HPDE6-E6E7 (cell line): Measurements from ENCODE around the gene FTCD.
A peak's percentile ranks its signal among the peaks of the same experiment; 100 is the strongest.
"Not testable (repeated sequence)": the region's sequence is repeated elsewhere in the genome, so short reads cannot be mapped to it uniquely, and the experiment has no call there.

Experiments
- DNase-seq: peaks from one replicate; pipeline ENCODE4 v3.0.0; 2011; ENCODE audit warnings: missing footprints; ENCODE audit errors: extremely low spot score

Gene FTCD, protein sequence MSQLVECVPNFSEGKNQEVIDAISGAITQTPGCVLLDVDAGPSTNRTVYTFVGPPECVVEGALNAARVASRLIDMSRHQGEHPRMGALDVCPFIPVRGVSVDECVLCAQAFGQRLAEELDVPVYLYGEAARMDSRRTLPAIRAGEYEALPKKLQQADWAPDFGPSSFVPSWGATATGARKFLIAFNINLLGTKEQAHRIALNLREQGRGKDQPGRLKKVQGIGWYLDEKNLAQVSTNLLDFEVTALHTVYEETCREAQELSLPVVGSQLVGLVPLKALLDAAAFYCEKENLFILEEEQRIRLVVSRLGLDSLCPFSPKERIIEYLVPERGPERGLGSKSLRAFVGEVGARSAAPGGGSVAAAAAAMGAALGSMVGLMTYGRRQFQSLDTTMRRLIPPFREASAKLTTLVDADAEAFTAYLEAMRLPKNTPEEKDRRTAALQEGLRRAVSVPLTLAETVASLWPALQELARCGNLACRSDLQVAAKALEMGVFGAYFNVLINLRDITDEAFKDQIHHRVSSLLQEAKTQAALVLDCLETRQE

DNA sequence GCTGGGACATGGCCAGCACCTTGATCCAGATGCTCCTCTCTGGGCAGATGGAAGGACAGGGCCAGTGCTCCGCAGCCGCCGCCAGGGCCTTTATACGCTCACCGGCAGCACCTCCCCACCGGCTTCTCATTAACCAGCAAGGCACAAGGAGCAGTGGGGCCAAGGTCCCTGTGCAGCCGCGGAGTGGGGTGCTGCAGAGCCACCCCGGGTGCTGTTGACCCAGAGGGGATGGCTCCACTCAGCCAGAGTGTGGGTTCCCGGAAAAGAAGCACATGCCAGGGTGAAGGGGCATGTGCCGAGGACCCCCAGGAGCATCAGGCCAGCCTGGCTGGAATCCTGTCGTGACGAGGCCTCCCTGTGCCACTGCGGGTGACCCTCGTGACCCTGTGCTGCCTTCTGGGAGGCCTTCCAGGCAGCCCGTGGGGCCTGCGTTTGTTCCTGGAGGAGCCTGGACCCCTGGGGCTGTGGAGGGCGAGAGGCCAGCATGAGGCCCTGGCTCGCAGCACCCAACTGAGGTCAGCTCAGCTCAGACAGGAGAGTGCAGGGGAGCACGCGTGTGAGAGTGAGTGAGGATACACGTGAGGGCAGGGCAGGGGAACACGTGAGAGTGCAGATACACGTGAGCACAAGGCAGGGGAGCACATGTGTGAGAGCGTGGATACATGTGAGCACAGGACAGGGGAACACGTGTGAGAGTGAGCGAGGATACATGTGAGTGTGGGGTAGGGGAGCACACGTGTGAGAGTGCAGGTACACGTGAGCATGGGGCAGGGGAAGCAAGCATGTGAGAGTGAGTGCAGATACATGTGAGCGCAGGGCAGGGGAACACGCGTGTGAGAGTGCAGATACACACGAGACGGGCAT is at the start of gene FTCD:
Gene FTCD (minus strand): TSS at position 66 of the 864 bp plus-strand sequence. CDS start 56 bp downstream, at position 10.
- no peak for DNase-seq

- no peak for DNase-seq
Measured at GRCh38 chr21:46205166-46205565, 49.8 kb upstream of the FTCD start.

GRCh38 chr21:46203203-46203600 is 47.8 kb upstream of the FTCD start:
- DNase-seq = no peak

- DNase-seq = no peak
Measured at GRCh38 chr21:46202592-46203202, 47.3 kb upstream of the FTCD start.

DNA sequence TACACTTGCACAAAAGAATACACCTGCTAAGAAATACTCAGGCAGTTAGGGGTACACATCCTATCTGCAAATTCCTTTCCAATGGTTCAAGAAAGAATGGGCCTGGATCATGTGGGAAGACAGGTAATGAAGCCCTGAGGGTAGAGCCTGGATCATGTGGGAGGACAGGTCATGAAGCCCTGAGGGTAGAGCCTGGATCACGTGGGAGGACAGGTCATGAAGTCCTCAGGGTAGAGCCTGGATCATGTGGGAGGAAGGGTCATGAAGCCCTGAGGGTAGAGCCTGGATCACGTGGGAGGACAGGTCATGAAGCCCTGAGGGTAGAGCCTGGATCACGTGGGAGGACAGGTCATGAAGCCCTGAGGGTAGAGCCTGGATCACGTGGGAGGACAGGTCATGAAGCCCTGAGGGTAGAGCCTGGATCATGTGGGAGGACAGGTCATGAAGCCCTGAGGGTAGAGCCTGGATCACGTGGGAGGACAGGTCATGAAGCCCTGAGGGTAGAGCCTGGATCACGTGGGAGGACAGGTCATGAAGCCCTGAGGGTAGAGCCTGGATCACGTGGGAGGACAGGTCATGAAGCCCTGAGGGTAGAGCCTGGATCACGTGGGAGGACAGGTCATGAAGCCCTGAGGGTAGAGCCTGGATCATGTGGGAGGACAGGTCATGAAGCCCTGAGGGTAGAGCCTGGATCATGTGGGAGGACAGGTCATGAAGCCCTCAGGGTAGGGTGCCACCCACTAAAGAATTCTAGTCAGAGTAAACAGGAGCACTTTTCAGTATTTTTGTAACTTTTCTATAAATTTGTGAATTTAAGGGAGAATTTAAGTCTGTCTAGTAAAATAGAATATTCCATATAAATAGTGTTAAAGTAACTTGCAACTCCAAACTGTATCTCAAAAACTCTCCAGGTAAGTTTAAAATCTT is 45.8 kb upstream of the FTCD start:
- not testable (repeated sequence) for DNase-seq

- no peak for DNase-seq
Measured at GRCh38 chr21:46199436-46200373, 44.3 kb upstream of the FTCD start.

DNA sequence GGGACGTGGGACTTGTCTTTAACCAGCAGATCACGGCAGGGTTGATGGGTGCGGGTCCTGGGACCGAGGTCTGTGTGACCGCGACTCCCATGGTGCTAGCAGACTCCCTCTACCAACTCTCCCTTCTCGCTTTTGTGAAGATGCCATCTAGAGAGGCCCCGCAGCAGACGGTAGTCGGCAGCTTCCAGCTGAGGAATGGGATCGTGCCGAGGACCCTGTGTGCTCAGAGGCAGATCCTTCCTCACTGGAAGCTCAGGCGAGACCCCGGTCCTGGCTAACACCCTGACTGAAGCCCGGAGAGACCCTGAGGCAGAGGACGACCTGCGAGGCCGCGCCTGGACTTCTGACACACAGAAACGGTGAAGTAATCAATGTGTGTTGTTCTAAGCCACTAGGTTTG is 41.4 kb upstream of the FTCD start:
- DNase-seq = no peak

DNA sequence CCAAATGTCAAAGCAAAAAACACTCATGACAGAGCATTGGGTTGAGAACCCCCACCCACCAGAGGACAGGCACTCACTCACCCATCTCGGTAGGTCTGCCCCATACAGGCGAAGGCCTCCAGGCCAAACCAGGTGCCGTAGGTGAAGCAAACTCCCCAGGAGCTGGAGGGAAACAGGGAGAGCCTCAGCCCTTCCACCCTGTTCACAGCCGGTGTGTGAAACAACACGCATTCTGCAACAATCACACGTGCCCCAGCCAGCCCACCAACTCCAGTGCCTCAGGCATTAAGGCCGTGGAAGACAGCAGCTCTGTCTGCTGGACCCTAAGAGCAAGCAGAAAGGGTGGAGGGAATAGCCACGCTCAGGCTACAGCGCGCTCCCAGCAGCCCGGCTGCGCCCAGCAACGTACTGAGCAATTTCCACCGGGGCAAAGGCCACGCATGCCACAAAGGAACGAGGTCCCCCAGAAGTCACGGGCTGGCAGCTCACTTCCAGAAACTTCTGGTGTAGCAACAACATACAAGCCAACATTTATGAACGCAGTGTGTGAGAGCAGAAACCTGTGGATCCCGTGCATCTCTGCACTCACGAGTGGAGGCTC is 40.3 kb upstream of the FTCD start:
- no peak for DNase-seq

DNA sequence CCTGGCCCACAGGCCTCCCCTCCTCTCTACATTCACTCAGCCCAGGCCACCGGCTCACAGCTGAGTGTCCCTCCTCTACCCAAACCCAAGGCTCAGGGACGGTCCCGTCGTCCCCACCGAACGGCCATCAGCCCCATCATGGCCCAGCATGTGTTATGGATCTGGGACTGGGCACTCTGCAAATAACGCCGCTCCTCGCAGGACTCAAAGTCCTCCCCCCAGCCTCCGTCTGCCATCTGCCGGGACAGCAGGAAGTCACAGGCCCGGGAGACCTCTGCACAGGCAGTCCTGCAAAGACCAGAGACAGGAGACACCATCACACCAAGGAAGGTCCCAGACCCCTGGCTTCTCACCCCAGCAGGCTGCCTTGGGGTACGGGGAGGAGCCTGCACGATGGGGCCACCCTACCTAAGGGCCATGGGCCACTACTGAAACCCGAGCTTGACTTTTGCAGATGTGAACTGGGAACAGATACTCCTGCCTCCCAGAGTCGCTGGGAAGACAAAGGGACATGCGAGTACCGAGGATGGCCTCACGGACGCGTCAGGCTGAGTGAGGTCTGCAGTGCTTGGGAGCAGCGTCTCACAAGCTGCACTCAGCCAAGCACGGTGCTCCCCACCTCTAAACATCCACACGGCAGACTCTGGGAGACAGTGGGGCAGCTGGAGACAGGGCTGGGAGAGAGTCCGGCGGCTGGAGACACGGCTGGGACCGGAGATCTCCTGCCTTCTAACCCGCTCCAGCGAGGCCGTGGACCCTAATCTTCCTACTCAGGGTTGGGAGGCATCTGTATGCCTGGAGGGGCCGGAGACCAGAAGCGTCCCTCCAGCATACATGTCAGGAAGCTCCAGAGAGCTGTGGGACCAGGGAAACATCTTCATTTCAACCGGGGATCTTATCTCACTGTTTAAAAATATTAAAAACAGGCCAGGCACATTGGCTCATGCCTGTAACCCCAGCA is 39.3 kb upstream of the FTCD start:
- DNase-seq = no peak

GRCh38 chr21:46193829-46194373 is 38.5 kb upstream of the FTCD start:
- DNase-seq = no peak

- no peak for DNase-seq
Measured at GRCh38 chr21:46191686-46192575, 36.6 kb upstream of the FTCD start.

DNA sequence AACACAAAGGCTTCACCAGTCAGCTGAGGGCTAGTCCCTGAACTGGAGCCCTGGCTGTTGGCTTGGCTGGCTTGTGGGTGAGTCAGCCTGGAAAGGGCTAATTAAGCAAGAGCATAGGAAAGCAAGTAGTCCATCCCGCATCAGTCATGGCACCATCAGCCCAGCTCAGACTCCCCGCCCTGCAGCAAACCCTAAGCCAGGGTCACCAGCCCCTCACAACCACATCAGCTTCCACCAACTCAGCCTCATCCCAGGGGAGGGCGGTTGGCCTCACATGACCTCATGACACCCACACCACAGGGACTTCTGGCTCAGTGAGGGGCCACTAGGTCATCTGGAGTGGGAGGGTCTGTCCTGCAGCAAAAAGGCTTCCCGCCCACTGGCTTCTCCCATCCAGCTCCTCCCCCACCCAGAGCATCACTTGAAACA is 35.9 kb upstream of the FTCD start:
- DNase-seq = peak; percentile 35

- no peak for DNase-seq
Measured at GRCh38 chr21:46190491-46191131, 35.2 kb upstream of the FTCD start.

- DNase-seq = no peak
Measured at GRCh38 chr21:46189959-46190490, 34.6 kb upstream of the FTCD start.

DNA sequence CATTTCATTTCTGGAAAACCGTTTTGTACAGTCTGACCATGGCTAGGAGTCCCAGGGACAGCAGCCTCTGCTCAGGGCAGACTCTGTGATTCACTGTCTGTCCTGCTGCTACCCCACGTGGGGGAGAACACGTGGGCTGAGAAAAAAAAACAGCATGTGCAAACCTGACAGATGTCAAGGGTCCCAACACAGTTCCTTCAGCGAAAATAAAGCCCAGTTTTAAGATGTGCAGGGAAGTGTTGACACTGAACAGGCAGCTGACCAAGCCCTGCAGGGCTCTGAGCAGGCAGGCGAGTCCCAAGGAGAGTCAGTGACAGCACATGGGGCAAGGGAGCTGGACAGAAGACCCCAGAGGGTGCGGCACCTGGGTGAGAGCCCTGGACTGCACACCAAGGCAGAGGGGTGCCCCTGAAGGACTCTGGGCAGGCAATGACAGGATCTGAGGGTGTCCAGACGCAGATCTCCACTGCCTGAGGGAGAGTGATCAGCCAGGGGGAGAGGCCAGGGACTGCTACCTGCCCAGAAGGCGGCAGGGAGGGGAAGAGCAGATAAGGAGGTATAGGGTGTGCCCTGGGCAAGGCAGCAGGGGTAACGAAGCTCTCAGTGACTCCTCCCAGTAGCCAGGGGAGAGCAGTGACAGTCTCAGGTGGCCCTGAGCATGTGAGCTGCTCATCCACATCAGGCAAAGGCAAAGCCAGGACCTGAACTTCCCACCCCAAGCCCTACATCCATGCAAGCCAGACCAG is 34.0 kb upstream of the FTCD start:
- DNase-seq = no peak
